GM12878 (cell line): ENCODE measurements around the gene ZMIZ2. TPM values are rescaled to one million over a fixed set of nuclear protein-coding genes. Genes with fewer than 3 reads are reported as not detected.

Experiments
- ATAC-seq: fragments of 200-7000 bp; cut with Tn5 transposase; 3 replicates; pipeline ENCODE4 v1.9.1; 2020; ENCODE audit warnings: mild to moderate bottlenecking, moderate library complexity
- BruUV-seq: library from RNA; stranded (reverse); fragments of 400-500 nt; replicated peaks from 2 replicates; lab custom pipeline; 2021; lab: Mats Ljungman, UMichigan
- CTCF ChIA-PET: fragments of 300-600 bp; sonication (Branson Sonifier 250); formaldehyde crosslinking; extraction: SDS; loops from one replicate; lab custom pipeline; 2021; ENCODE audit warnings: inconsistent platforms; lab: Yijun Ruan, JAX
- POLR2A ChIA-PET: fragments of 350-600 bp; formaldehyde crosslinking; extraction: SDS; loops from one replicate; lab custom pipeline; 2021; ENCODE audit warnings: inconsistent platforms; lab: Charles Lee
- RAD21 ChIA-PET: fragments of 300-600 bp; sonication (Branson Sonifier 250); formaldehyde crosslinking; loops from one replicate; lab custom pipeline; 2023; ENCODE audit warnings: antibody characterized with exemption; ENCODE audit not compliant: unreplicated experiment; lab: Charles Lee
- SMC1A ChIA-PET: fragments of 300-600 bp; sonication (Branson Sonifier 250); formaldehyde crosslinking; loops from one replicate; lab custom pipeline; 2023; ENCODE audit not compliant: unreplicated experiment, uncharacterized antibody; lab: Charles Lee
- DNase-seq: peaks from one replicate; pipeline ENCODE4 v3.0.0-alpha.2; 2011; ENCODE audit warnings: low read depth, low spot score
- FAIRE-seq: peaks from 3 replicates; lab custom pipeline; 2011; peaks lifted over from hg19 to GRCh38; lab: Jason Lieb, UNC
- H2AFZ ChIP-seq: 2 replicates; pipeline ENCODE4 v1.6.0; 2011; ENCODE audit warnings: low read depth, low read length, control low read depth; ENCODE audit not compliant: control insufficient read depth
- H3K27ac ChIP-seq: 2 replicates; pipeline ENCODE4 v1.5.1; 2011; ENCODE audit warnings: control low read depth; ENCODE audit not compliant: control insufficient read depth, insufficient read depth
- H3K27me3 ChIP-seq, 2 experiments: replicated peaks in 1 of 2; 2 replicates each; pipeline versions ENCODE4 v1.6.0 to v1.6.1; 2011; ENCODE audit warnings: low read length in 1 of 2; ENCODE audit not compliant: control insufficient read depth in 2 of 2, insufficient read depth in 2 of 2
- H3K36me3 ChIP-seq, 2 experiments: 2 replicates each; pipeline ENCODE4 v1.5.1; 2011; ENCODE audit warnings: low read length in 1 of 2; ENCODE audit not compliant: control insufficient read depth in 2 of 2, insufficient read depth in 2 of 2
- H3K4me1 ChIP-seq: 2 replicates; pipeline ENCODE4 v1.6.1; 2011; ENCODE audit warnings: mild to moderate bottlenecking, low read length, moderate library complexity, mixed read lengths; ENCODE audit not compliant: control insufficient read depth, insufficient read depth
- H3K4me2 ChIP-seq: 2 replicates; pipeline ENCODE4 v1.6.0; 2011; ENCODE audit warnings: control low read depth; ENCODE audit not compliant: control insufficient read depth, insufficient read depth
- H3K4me3 ChIP-seq: fragments of 200-600 bp; sonication (generic); 2 replicates; pipeline ENCODE4 v1.5.1; 2016
- H3K79me2 ChIP-seq: 2 replicates; pipeline ENCODE4 v1.6.0; 2011; ENCODE audit warnings: low read length; ENCODE audit not compliant: control insufficient read depth, insufficient read depth
- H3K9ac ChIP-seq: 2 replicates; pipeline ENCODE4 v1.8.0; 2011; ENCODE audit warnings: low read length, control low read depth, mixed read lengths; ENCODE audit not compliant: control insufficient read depth, insufficient read depth
- H3K9me3 ChIP-seq: replicated peaks from 3 replicates; pipeline ENCODE4 v1.5.1; 2011; ENCODE audit warnings: mild to moderate bottlenecking, low read length; ENCODE audit not compliant: control insufficient read depth, insufficient read depth
- H4K20me1 ChIP-seq: 2 replicates; pipeline ENCODE4 v1.6.0; 2011; ENCODE audit not compliant: control insufficient read depth, insufficient read depth
- IKZF1 ChIP-seq: fragments of 450-650 bp; conservative IDR thresholded peaks from 2 replicates; pipeline ENCODE4 v1.6.1; 2017; ENCODE audit warnings: antibody characterized with exemption, mild to moderate bottlenecking
- KAT2A ChIP-seq: conservative IDR thresholded peaks from 2 replicates; pipeline ENCODE4 v1.6.1; 2011; ENCODE audit warnings: low read depth, low read length; ENCODE audit not compliant: control insufficient read depth
- NFYB ChIP-seq: IDR thresholded peaks from 2 replicates; pipeline ENCODE4 v1.6.1; 2011; ENCODE audit warnings: low read depth, mild to moderate bottlenecking, low read length, improper control_type of control experiment, moderate library complexity; ENCODE audit not compliant: insufficient read depth
- RB1 ChIP-seq: fragments of 450-650 bp; formaldehyde crosslinking; IDR thresholded peaks from 2 replicates; pipeline ENCODE4 v1.6.1; 2017; ENCODE audit warnings: mild to moderate bottlenecking, borderline replicate concordance
- RBBP5 ChIP-seq: fragments of 200-600 bp; sonication (generic); conservative IDR thresholded peaks from 2 replicates; pipeline ENCODE4 v1.6.1; 2016
- STAT3 ChIP-seq: IDR thresholded peaks from 2 replicates; pipeline ENCODE4 v1.6.1; 2011; ENCODE audit warnings: low read depth, low read length, improper control_type of control experiment
- TCF12 ChIP-seq: IDR thresholded peaks from 2 replicates; pipeline ENCODE4 v1.6.1; 2011; ENCODE audit warnings: low read depth, mild to moderate bottlenecking, low read length
- ZNF384 ChIP-seq: IDR thresholded peaks from 2 replicates; pipeline ENCODE4 v1.6.1; 2012; ENCODE audit warnings: low read depth, mild to moderate bottlenecking, low read length, improper control_type of control experiment, borderline replicate concordance
- WGBS: methylation state at CpG from one replicate; pipeline ENCODE4 v1.1.6; 2016; ENCODE audit warnings: low lambda C conversion rate; ENCODE audit not compliant: insufficient replicate concordance, insufficient coverage; ENCODE audit errors: missing lambda C conversion rate; 5-methylcytosine and 5-hydroxymethylcytosine counted together
- in situ Hi-C: fragments of 300-500 bp; cut with MboI; formaldehyde crosslinking; loops from 9 replicates; pipeline ENCODE4 v1.14.3; 2018; ENCODE audit warnings: mixed read lengths
- intact Hi-C: fragments of 100-400 bp; cut with micrococcal nuclease; formaldehyde crosslinking; loops from one replicate; pipeline ENCODE4 v1.14.2; 2022; ENCODE audit not compliant: unreplicated experiment
- polyA plus RNA-seq, 11 experiments: library from polyadenylated mRNA; depleted of rRNA in 4 of 11; unstranded in 6 of 11; stranded (reverse) in 5 of 11; fragments of >200 nt; fragmentation: Nextera tagmentation in 4 of 11; fragmentation: Illumina TruSeq in 1 of 11; extraction: Ambion mirVana in 4 of 11; extraction: Trizol in 1 of 11; gene quantifications; 1 replicate in 1 of 11; 2 replicates in 10 of 11; pipeline versions ENCODE4 v1.2.1 to v1.2.3, GENCODE V29; 2011 to 2016; ENCODE audit warnings: inconsistent platforms in 2 of 11, missing spikeins in 2 of 11, low read depth in 1 of 11
- total RNA-seq, 4 experiments: library from RNA; depleted of rRNA in 3 of 4; stranded (reverse); fragments of >200 nt in 3 of 4; fragmentation: Illumina TruSeq in 1 of 4; extraction: Trizol in 1 of 4; gene quantifications; 2 replicates each; pipeline versions ENCODE4 v1.2.1 to v1.2.3, GENCODE V29; 2013 to 2021
- TF ChIP-seq, protein P1 (sequence below): fragments of 450-650 bp; IDR thresholded peaks from 2 replicates; pipeline ENCODE4 v1.6.1; 2017; ENCODE audit warnings: mild to moderate bottlenecking
- TF ChIP-seq, protein P2 (sequence below): IDR thresholded peaks from 2 replicates; pipeline ENCODE4 v1.6.1; 2011; ENCODE audit warnings: borderline replicate concordance, low read depth, mild to moderate bottlenecking, moderate library complexity, mixed read lengths, low read length; ENCODE audit not compliant: insufficient read depth; ENCODE audit errors: extremely low read length
- TF ChIP-seq, protein P3 (sequence below): fragments of 450-650 bp; IDR thresholded peaks from 2 replicates; pipeline ENCODE4 v1.6.1; 2018; ENCODE audit warnings: mild to moderate bottlenecking, low read depth, moderate library complexity; ENCODE audit not compliant: partially characterized antibody
- TF ChIP-seq, protein P4 (sequence below): fragments of 450-650 bp; IDR thresholded peaks from 2 replicates; pipeline ENCODE4 v1.6.1; 2017; ENCODE audit warnings: antibody characterized with exemption, mild to moderate bottlenecking, moderate library complexity

ZMIZ2 gene
- total and polyA plus RNA-seq, 10 of the 15 experiments (the other 5 are each of a cell fraction or from before 2014, with no cell fraction given): 0.71 to 158 (median 17.0) TPM

DNA sequence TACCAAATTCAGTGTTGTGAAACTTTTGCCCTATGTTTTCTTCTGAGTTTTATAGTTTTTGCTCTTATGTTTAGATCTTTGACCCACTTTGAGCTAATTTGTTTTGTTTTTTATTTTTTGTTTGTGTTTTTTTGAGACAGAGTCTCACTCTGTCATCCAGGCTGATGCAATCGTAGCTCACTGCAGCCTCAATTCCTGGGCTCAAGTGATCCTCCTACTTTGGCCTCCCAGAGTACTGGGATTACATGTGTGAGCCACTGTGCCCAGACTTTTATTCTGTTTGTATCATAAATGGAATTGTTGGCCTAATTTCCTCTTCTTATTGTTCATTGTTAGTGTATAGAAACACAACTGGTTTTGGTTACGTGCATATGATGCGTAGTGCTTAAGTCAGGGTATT, 43.2 kb upstream of the ZMIZ2 start (continued):
- TF ChIP-seq NFYB: no peak
- no peak for TF ChIP-seq IKZF1
- TF ChIP-seq TCF12: no peak
- TF ChIP-seq KAT2A: no peak
- TF ChIP-seq ZNF384: no peak
- TF ChIP-seq, protein P1, sequence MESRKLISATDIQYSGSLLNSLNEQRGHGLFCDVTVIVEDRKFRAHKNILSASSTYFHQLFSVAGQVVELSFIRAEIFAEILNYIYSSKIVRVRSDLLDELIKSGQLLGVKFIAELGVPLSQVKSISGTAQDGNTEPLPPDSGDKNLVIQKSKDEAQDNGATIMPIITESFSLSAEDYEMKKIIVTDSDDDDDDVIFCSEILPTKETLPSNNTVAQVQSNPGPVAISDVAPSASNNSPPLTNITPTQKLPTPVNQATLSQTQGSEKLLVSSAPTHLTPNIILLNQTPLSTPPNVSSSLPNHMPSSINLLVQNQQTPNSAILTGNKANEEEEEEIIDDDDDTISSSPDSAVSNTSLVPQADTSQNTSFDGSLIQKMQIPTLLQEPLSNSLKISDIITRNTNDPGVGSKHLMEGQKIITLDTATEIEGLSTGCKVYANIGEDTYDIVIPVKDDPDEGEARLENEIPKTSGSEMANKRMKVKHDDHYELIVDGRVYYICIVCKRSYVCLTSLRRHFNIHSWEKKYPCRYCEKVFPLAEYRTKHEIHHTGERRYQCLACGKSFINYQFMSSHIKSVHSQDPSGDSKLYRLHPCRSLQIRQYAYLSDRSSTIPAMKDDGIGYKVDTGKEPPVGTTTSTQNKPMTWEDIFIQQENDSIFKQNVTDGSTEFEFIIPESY: no peak
- TF ChIP-seq, protein P2, sequence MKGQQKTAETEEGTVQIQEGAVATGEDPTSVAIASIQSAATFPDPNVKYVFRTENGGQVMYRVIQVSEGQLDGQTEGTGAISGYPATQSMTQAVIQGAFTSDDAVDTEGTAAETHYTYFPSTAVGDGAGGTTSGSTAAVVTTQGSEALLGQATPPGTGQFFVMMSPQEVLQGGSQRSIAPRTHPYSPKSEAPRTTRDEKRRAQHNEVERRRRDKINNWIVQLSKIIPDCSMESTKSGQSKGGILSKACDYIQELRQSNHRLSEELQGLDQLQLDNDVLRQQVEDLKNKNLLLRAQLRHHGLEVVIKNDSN: no peak

DNA sequence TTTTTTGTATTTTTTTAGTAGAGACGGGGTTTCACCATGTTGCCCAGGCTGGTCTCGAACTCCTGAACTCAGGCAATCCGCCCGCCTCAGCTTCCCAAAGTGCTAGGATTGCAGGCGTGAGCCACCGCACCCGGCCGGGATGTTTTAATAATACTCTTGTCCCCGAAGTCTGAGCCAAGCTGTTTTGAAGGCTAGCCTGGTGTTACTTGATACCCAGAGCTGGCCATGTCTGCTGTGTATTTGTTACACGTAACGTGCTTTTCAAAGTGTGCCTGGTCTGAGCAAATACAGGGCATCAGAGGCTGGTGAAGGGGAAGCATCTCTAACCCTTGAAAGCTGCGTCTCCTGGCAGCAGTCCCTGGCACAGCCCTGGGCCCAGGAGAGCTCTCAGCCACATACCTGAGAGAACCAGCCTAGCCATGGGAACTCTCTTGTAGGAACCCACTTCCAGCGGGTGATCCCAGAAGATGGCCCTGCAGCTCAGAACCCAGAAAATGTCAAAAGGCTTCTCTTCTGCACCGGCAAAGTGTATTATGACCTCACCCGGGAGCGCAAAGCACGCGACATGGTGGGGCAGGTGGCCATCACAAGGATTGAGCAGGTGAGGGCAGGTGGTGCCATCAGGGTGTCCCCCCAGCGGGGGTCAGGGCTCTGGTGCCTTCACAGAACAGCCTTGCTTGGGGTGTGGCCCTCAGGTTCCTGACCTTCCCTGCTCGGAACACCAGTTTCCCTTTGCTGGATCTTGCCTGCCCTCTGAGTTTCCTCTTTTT, 41.7 kb upstream of the ZMIZ2 start:
- no peak for FAIRE-seq
- peaks cover 7 to 14% of the 10 kb centered on the region in 2 experiments for H3K36me3 ChIP-seq
- H3K4me3 ChIP-seq: no peak overlapping the region
- ChIA-PET SMC1A (interaction anchor here (1.5 kb wide), 1 partner anchor 69 kb away, joined by 3 read pairs; no protein-coding TSS in a partner anchor), POLR2A (interaction anchor here (0.5 to 0.7 kb wide), 4 partner anchors 29 to 128 kb away, joined by 3 to 8 read pairs (median 4); no protein-coding TSS in a partner anchor), CTCF (interaction anchor here (1.4 kb wide), 1 partner anchor 68 kb away, joined by 3 read pairs; no protein-coding TSS in a partner anchor), RAD21 (interaction anchor here (0.6 kb wide), 1 partner anchor 103 kb away, joined by 3 read pairs; no protein-coding TSS in a partner anchor)
- no peak overlapping the region for H2AFZ ChIP-seq
- WGBS: 91% methylated on average over 20 of the region's 20 CpGs
- H3K79me2 ChIP-seq: no peaks in the 10 kb centered on the region
- no peak overlapping the region for H3K4me2 ChIP-seq
- ATAC-seq: no peak
- H3K27ac ChIP-seq: no peak overlapping the region
- H4K20me1 ChIP-seq: no peaks in the 10 kb centered on the region
- in situ Hi-C loops (no loop called here), intact Hi-C loops (no loop called here)
- no peak overlapping the region for H3K9ac ChIP-seq
- BruUV-seq: no TSS peak
- no peaks in the 10 kb centered on the region for H3K4me1 ChIP-seq
- H3K9me3 ChIP-seq: no peaks in the 10 kb centered on the region
- no peak for DNase-seq
- H3K27me3 ChIP-seq: no peaks in the 10 kb centered on the region
- TF ChIP-seq, protein P3, sequence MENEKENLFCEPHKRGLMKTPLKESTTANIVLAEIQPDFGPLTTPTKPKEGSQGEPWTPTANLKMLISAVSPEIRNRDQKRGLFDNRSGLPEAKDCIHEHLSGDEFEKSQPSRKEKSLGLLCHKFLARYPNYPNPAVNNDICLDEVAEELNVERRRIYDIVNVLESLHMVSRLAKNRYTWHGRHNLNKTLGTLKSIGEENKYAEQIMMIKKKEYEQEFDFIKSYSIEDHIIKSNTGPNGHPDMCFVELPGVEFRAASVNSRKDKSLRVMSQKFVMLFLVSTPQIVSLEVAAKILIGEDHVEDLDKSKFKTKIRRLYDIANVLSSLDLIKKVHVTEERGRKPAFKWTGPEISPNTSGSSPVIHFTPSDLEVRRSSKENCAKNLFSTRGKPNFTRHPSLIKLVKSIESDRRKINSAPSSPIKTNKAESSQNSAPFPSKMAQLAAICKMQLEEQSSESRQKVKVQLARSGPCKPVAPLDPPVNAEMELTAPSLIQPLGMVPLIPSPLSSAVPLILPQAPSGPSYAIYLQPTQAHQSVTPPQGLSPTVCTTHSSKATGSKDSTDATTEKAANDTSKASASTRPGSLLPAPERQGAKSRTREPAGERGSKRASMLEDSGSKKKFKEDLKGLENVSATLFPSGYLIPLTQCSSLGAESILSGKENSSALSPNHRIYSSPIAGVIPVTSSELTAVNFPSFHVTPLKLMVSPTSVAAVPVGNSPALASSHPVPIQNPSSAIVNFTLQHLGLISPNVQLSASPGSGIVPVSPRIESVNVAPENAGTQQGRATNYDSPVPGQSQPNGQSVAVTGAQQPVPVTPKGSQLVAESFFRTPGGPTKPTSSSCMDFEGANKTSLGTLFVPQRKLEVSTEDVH: no peak
- TF ChIP-seq STAT3: no peak
- no peak for TF ChIP-seq RB1
- TF ChIP-seq RBBP5: no peak
- TF ChIP-seq, protein P4, sequence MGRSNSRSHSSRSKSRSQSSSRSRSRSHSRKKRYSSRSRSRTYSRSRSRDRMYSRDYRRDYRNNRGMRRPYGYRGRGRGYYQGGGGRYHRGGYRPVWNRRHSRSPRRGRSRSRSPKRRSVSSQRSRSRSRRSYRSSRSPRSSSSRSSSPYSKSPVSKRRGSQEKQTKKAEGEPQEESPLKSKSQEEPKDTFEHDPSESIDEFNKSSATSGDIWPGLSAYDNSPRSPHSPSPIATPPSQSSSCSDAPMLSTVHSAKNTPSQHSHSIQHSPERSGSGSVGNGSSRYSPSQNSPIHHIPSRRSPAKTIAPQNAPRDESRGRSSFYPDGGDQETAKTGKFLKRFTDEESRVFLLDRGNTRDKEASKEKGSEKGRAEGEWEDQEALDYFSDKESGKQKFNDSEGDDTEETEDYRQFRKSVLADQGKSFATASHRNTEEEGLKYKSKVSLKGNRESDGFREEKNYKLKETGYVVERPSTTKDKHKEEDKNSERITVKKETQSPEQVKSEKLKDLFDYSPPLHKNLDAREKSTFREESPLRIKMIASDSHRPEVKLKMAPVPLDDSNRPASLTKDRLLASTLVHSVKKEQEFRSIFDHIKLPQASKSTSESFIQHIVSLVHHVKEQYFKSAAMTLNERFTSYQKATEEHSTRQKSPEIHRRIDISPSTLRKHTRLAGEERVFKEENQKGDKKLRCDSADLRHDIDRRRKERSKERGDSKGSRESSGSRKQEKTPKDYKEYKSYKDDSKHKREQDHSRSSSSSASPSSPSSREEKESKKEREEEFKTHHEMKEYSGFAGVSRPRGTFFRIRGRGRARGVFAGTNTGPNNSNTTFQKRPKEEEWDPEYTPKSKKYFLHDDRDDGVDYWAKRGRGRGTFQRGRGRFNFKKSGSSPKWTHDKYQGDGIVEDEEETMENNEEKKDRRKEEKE: no peak
